Neural cell (in vitro differentiated cells): ENCODE measurements around the gene MEP1A. TPM values are rescaled to one million over a fixed set of nuclear protein-coding genes. Genes with fewer than 3 reads are reported as not detected.

ENCODE experiments used
- H2AFZ ChIP-seq: fragments of 200-600, 300-800 bp; sonication (generic), shearing (Covaris generic); 2 replicates; pipeline ENCODE4 v1.6.0; 2014; ENCODE audit warnings: low read depth, mild to moderate bottlenecking, antibody characterized with exemption, low read length, moderate library complexity
- H3F3A ChIP-seq: fragments of 200-600 bp; shearing (Covaris generic); 2 replicates; pipeline ENCODE4 v1.6.1; 2016; ENCODE audit warnings: mild to moderate bottlenecking, moderate library complexity, mixed read lengths, antibody characterized with exemption, low read length; ENCODE audit not compliant: insufficient read depth, poor library complexity, severe bottlenecking
- H3K27ac ChIP-seq: fragments of 200-600, 300-800 bp; sonication (generic), shearing (Covaris generic); 2 replicates; pipeline ENCODE4 v1.5.1; 2014; ENCODE audit warnings: mild to moderate bottlenecking, low read length, moderate library complexity
- H3K27me3 ChIP-seq: fragments of 300-800, 200-600 bp; sonication (generic), shearing (Covaris generic); 2 replicates; pipeline ENCODE4 v1.6.0; 2014; ENCODE audit warnings: mild to moderate bottlenecking, low read depth, low read length, moderate library complexity; ENCODE audit not compliant: insufficient read depth
- H3K36me3 ChIP-seq: fragments of 300-800, 200-600 bp; sonication (generic), shearing (Covaris generic); 2 replicates; pipeline ENCODE4 v1.5.1; 2014; ENCODE audit warnings: mild to moderate bottlenecking, antibody characterized with exemption, low read length, moderate library complexity; ENCODE audit not compliant: insufficient read depth
- H3K4me2 ChIP-seq: fragments of 300-800, 200-600 bp; sonication (generic), shearing (Covaris generic); 2 replicates; pipeline ENCODE4 v1.6.0; 2014; ENCODE audit warnings: mild to moderate bottlenecking, low read length
- H3K4me3 ChIP-seq: fragments of 300-800, 200-600 bp; sonication (generic), shearing (Covaris generic); 2 replicates; pipeline ENCODE4 v1.5.1; 2014; ENCODE audit warnings: mild to moderate bottlenecking, low read length, moderate library complexity
- H3K79me2 ChIP-seq: fragments of 200-600 bp; shearing (Covaris generic); replicated peaks from 2 replicates; pipeline ENCODE4 v1.6.0; 2014; ENCODE audit warnings: mild to moderate bottlenecking, low read length, moderate library complexity; ENCODE audit not compliant: insufficient read depth
- H3K9ac ChIP-seq: fragments of 300-800, 200-600 bp; sonication (generic), shearing (Covaris generic); 2 replicates; pipeline ENCODE4 v1.6.1; 2016; ENCODE audit warnings: mild to moderate bottlenecking, low read length, mixed read lengths
- H3K9me2 ChIP-seq: fragments of 200-600 bp; shearing (Covaris generic); 2 replicates; pipeline ENCODE4 v1.6.1; 2016; ENCODE audit warnings: mild to moderate bottlenecking, low read length, mixed read lengths; ENCODE audit not compliant: insufficient read depth
- H3K9me3 ChIP-seq: fragments of 200-600, 300-800 bp; sonication (generic), shearing (Covaris generic); 2 replicates; pipeline ENCODE4 v1.6.1; 2016; ENCODE audit warnings: mild to moderate bottlenecking, mixed run types, low read length, moderate library complexity, mixed read lengths
- H4K20me1 ChIP-seq: fragments of 200-600 bp; shearing (Covaris generic); 2 replicates; pipeline ENCODE4 v1.6.1; 2016; ENCODE audit warnings: mild to moderate bottlenecking, mixed run types; ENCODE audit not compliant: insufficient read depth
- CTCF ChIP-seq: fragments of 450-650 bp; IDR thresholded peaks from 2 replicates; pipeline ENCODE4 v1.5.1; 2014; ENCODE audit warnings: antibody characterized with exemption, mild to moderate bottlenecking, moderate library complexity; ENCODE audit not compliant: poor library complexity, severe bottlenecking
- EP300 ChIP-seq: fragments of 450-650 bp; conservative IDR thresholded peaks from 2 replicates; pipeline ENCODE4 v1.6.1; 2014; ENCODE audit warnings: antibody characterized with exemption, mild to moderate bottlenecking, moderate library complexity; ENCODE audit not compliant: poor library complexity, severe bottlenecking
- EZH2 ChIP-seq: fragments of 200-600, 300-800 bp; shearing (Covaris generic), sonication (generic); IDR thresholded peaks from 2 replicates; pipeline ENCODE4 v1.6.1; 2014; ENCODE audit warnings: antibody characterized with exemption, low read length, borderline replicate concordance, mild to moderate bottlenecking; ENCODE audit not compliant: insufficient read depth, poor library complexity, severe bottlenecking
- MXI1 ChIP-seq: fragments of 450-650 bp; conservative IDR thresholded peaks from 2 replicates; pipeline ENCODE4 v1.6.1; 2014; ENCODE audit warnings: antibody characterized with exemption, mild to moderate bottlenecking; ENCODE audit not compliant: poor library complexity, severe bottlenecking
- POLR2AphosphoS5 ChIP-seq: IDR thresholded peaks from 2 replicates; pipeline ENCODE4 v1.6.1; 2012
- RAD21 ChIP-seq: fragments of 450-650 bp; conservative IDR thresholded peaks from 2 replicates; pipeline ENCODE4 v1.6.1; 2014; ENCODE audit warnings: antibody characterized with exemption, mild to moderate bottlenecking, moderate library complexity
- REST ChIP-seq: IDR thresholded peaks from 2 replicates; pipeline ENCODE4 v1.6.1; 2012; ENCODE audit warnings: borderline replicate concordance
- SMC3 ChIP-seq: fragments of 450-650 bp; conservative IDR thresholded peaks from 2 replicates; pipeline ENCODE4 v1.6.1; 2014; ENCODE audit warnings: antibody characterized with exemption, mild to moderate bottlenecking, moderate library complexity; ENCODE audit not compliant: poor library complexity
- TAF1 ChIP-seq: IDR thresholded peaks from 2 replicates; pipeline ENCODE4 v1.6.1; 2012; ENCODE audit warnings: low read depth
- polyA plus RNA-seq: library from polyadenylated mRNA; depleted of rRNA; stranded (reverse); fragments of >200 nt; gene quantifications from 2 replicates; pipeline ENCODE4 v1.2.3, GENCODE V29; 2014

MEP1A gene
- polyA plus RNA-seq, 1 donor from 2014 or later = not detected

- no peak for TF ChIP-seq EP300
- no peak for TF ChIP-seq EZH2
- no peak for TF ChIP-seq POLR2AphosphoS5
These were observed 21.2 kb upstream of the MEP1A start (continued) for GRCh38 chr6:46772016-46772415.

DNA sequence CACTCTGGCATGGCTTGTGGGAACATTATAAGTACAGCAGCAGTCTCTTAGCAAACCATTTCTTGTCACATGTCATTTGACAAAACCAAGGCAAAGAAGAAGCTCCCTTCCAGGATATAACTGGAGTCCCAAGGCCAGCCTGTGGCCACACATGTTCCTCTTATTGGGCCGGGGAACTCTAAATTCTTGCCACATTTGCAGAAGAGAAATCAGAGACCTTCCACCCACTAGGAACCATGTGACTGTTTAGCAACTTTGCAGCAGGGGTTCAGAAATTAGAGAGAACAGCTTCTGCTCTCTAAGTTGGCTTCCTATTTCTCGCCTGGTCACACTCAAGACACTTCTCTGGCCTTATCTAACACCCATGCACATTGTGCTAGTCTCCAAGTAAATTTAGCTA lies 20.4 kb upstream of the MEP1A start:
- no peaks in the 10 kb centered on the region for H3F3A ChIP-seq
- H4K20me1 ChIP-seq = no peaks in the 10 kb centered on the region
- TF ChIP-seq POLR2AphosphoS5 (no peak), EZH2 (no peak), EP300 (no peak), RAD21 (no peak), SMC3 (no peak), MXI1 (no peak), REST (no peak), CTCF (no peak), TAF1 (no peak)
- no peaks in the 10 kb centered on the region for H3K9me2 ChIP-seq
- no peak overlapping the region for H3K4me3 ChIP-seq
- no peaks in the 10 kb centered on the region for H3K79me2 ChIP-seq
- no peak overlapping the region for H3K4me2 ChIP-seq
- H2AFZ ChIP-seq = no peak overlapping the region
- no peak overlapping the region for H3K27ac ChIP-seq
- no peaks in the 10 kb centered on the region for H3K9me3 ChIP-seq
- no peaks in the 10 kb centered on the region for H3K36me3 ChIP-seq
- H3K27me3 ChIP-seq = no peaks in the 10 kb centered on the region
- no peak overlapping the region for H3K9ac ChIP-seq

- no peaks in the 10 kb centered on the region for H3K9me2 ChIP-seq
- no peaks in the 10 kb centered on the region for H3K36me3 ChIP-seq
- no peaks in the 10 kb centered on the region for H4K20me1 ChIP-seq
- no peaks in the 10 kb centered on the region for H3K79me2 ChIP-seq
- H3F3A ChIP-seq = no peaks in the 10 kb centered on the region
- no peak for TF ChIP-seq REST
- no peak for TF ChIP-seq SMC3
- TF ChIP-seq RAD21 = no peak
- no peak for TF ChIP-seq TAF1
- TF ChIP-seq EZH2 = no peak
- TF ChIP-seq MXI1 = no peak
- no peak for TF ChIP-seq POLR2AphosphoS5
- TF ChIP-seq CTCF = no peak
- no peak for TF ChIP-seq EP300
- H3K9ac ChIP-seq = no peak overlapping the region
- no peaks in the 10 kb centered on the region for H3K27me3 ChIP-seq
- no peak overlapping the region for H3K4me2 ChIP-seq
- no peak overlapping the region for H3K4me3 ChIP-seq
- no peaks in the 10 kb centered on the region for H3K9me3 ChIP-seq
- no peak overlapping the region for H3K27ac ChIP-seq
- no peak overlapping the region for H2AFZ ChIP-seq
These were observed 19.9 kb upstream of the MEP1A start for GRCh38 chr6:46773201-46773855.
